Subcutaneous adipose tissue (tissue), 4 donors: ENCODE results near the gene C11orf98. TPM values are rescaled to one million over a fixed set of nuclear protein-coding genes. Genes with fewer than 3 reads are reported as not detected.

Experiments used
- small RNA-seq: library from RNA; depleted of rRNA; stranded (forward); fragments of <200 nt; gene quantifications from one replicate; pipeline ENCODE3, GENCODE V24; 2016
- total RNA-seq, 4 donors: library from RNA; depleted of rRNA; stranded (reverse); fragments of >200 nt; gene quantifications; one replicate each; pipeline ENCODE4 v1.1.0, GENCODE V29; 2016
- TF ChIP-seq, protein P1 (sequence below): fragments of 450-650 bp; IDR thresholded peaks from one replicate; pipeline ENCODE4 v1.5.1; 2016; ENCODE audit warnings: low read depth, mild to moderate bottlenecking, control low read depth, antibody characterized with exemption, moderate library complexity

C11orf98 gene
- total RNA-seq, 4 donors from 2014 or later, result 13.7 to 47.1 (median 35.9) TPM

- TF ChIP-seq, protein P1, sequence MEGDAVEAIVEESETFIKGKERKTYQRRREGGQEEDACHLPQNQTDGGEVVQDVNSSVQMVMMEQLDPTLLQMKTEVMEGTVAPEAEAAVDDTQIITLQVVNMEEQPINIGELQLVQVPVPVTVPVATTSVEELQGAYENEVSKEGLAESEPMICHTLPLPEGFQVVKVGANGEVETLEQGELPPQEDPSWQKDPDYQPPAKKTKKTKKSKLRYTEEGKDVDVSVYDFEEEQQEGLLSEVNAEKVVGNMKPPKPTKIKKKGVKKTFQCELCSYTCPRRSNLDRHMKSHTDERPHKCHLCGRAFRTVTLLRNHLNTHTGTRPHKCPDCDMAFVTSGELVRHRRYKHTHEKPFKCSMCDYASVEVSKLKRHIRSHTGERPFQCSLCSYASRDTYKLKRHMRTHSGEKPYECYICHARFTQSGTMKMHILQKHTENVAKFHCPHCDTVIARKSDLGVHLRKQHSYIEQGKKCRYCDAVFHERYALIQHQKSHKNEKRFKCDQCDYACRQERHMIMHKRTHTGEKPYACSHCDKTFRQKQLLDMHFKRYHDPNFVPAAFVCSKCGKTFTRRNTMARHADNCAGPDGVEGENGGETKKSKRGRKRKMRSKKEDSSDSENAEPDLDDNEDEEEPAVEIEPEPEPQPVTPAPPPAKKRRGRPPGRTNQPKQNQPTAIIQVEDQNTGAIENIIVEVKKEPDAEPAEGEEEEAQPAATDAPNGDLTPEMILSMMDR, result no peak
These were observed 43.2 kb downstream of the C11orf98 start, which contains the start of gene B3GAT3 for GRCh38 chr11:62621567-62622470. B3GAT3 (minus strand) TSS chr11:62621986; CDS start chr11:62621947, 39 bp downstream.

DNA sequence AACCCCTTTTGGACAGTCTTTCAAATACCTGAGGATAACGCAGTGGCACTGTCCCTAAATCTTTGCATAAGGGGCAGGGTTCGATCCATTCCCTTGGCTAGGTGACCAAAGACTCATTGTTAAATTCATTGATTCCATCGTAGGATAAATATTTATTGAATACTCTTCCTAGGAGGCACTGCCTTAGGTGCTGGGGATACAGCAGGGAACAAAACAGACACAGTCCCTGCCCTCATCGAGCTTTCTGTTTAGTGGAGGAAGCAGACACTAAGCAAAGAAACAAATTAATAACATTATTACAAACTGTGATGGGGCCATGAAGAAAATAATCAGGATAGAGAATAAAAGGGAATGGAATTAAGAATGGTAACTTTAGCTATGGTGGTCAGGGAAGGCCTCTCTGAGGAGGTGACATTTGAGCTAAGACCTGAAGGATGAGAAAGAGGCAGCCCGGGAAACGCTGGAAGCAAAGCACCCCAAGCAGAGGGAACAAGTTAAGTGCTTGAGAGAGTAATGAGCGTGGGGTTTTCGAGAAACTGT lies 43.9 kb downstream of the C11orf98 start:
- TF ChIP-seq, protein P1, result no peak

DNA sequence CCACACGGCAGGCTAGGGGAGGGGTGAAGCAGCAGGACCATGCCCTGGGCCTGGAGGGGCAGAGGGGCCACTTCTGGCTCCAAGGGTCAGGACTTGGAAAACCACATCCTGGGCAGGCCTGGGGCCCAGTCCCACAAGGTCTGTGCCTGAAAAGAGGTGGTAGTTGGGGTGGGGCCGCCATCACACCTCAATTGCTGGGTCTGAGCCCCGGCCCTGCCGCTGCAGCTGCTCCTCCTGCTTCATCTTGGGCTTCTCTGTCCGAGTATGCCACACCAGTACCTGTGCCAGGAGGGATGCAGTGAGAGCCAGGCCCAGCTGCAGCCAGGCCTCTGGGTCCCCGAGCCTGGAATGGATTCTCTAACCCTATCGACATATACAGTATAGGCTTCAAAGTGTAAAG lies 49.5 kb downstream of the C11orf98 start:
- TF ChIP-seq, protein P1, result no peak

DNA sequence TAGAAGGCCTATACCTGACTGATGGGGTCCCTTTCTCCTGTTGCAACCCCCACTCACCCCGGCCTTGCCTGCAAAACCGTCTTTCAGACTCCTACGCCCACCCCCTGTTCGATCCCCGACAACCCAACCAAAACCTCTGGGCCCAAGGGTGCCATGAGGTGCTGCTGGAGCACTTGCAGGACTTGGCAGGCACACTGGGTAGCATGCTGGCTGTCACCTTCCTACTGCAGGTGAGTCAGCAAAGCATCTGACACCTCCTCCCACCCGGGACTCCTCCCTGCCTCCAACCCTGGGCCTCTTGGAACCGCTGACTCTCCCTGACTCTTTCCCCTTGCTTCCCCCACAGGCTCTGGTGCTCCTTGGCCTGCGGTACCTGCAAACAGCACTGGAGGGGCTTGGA lies 50.7 kb downstream of the C11orf98 start:
- TF ChIP-seq, protein P1, result no peak

DNA sequence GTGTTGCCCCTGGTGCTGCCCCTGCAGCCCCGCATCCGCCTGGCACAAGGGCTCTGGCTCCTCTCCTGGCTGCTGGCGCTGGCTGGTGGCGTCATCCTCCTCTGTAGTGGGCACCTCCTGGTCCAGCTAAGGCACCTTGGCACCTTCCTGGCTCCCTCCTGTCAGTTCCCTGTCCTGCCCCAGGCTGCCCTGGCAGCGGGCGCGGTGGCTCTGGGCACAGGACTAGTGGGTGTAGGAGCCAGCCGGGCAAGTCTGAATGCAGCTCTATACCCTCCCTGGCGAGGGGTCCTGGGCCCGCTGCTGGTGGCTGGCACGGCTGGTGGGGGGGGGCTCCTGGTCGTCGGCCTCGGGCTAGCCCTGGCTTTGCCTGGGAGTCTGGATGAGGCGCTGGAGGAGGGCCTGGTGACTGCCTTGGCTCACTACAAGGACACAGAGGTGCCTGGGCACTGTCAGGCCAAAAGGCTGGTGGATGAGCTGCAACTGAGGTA lies 51.7 kb downstream of the C11orf98 start:
- TF ChIP-seq, protein P1, result no peak

Small RNA genes lying within 50 kb of the gene (small RNA-seq; reads per million reads assigned to genes)
- not detected for gene SNORA57

Other genes with a start within 250 kb of the C11orf98 start
- not detected for gene SCGB1A1, start 246.2 kb downstream of the C11orf98 start, total RNA-seq
- 1,000 to 10,000 TPM; 1,199 to 1,973 (median 1,368) TPM for gene AHNAK, start 118.4 kb downstream of the C11orf98 start, total RNA-seq
- 1,000 to 10,000 TPM in 3 of 4 donors, 100 to 1,000 TPM in 1; 650 to 1,310 (median 1,178) TPM for gene EEF1G, start 91.3 kb downstream of the C11orf98 start, total RNA-seq
- gene TUT1, start 73.7 kb downstream of the C11orf98 start, total RNA-seq, result 10 to 100 TPM in 1 of 4 donors, 1 to 10 TPM in 3; 3.4 to 13.4 (median 7.9) TPM
- gene MTA2, start 63.3 kb downstream of the C11orf98 start, total RNA-seq, result 10 to 100 TPM; 50.9 to 87.4 (median 61.6) TPM
- 100 to 1,000 TPM in 1 of 4 donors, 10 to 100 TPM in 3; 22.2 to 130 (median 39.7) TPM for gene EML3, start 52.4 kb downstream of the C11orf98 start, total RNA-seq
- 10 to 100 TPM in 1 of 4 donors, 1 to 10 TPM in 3; 1.1 to 11.2 (median 5.5) TPM for gene ROM1, start 52.0 kb downstream of the C11orf98 start, total RNA-seq
- gene B3GAT3, start 43.2 kb downstream of the C11orf98 start, total RNA-seq, result 10 to 100 TPM; 13.5 to 29.5 (median 24.2) TPM
- 100 to 1,000 TPM in 2 of 4 donors, 10 to 100 TPM in 2; 79.4 to 118 (median 104) TPM for gene GANAB, start 18.6 kb downstream of the C11orf98 start, total RNA-seq
- gene INTS5, start 11.9 kb downstream of the C11orf98 start, total RNA-seq, result 10 to 100 TPM in 3 of 4 donors, 1 to 10 TPM in 1; 7.7 to 14.3 (median 11.3) TPM
- gene CSKMT, start 102 bp upstream of the C11orf98 start, total RNA-seq, result 1 to 10 TPM; 2.4 to 9.6 (median 7.7) TPM
- 10 to 100 TPM in 1 of 4 donors, 1 to 10 TPM in 3; 4.2 to 10.9 (median 8.7) TPM for gene UQCC3, start 6.5 kb upstream of the C11orf98 start, total RNA-seq
- gene LBHD1, start 7.1 kb upstream of the C11orf98 start, total RNA-seq, result 10 to 100 TPM in 1 of 4 donors, 1 to 10 TPM in 3; 3.8 to 10.6 (median 5.5) TPM
- 100 to 1,000 TPM; 113 to 235 (median 142) TPM for gene UBXN1, start 13.9 kb upstream of the C11orf98 start, total RNA-seq
- gene LRRN4CL, start 24.3 kb upstream of the C11orf98 start, total RNA-seq, result 10 to 100 TPM; 17.3 to 42.2 (median 32.3) TPM
- 100 to 1,000 TPM in 1 of 4 donors, 10 to 100 TPM in 3; 44.5 to 106 (median 48.4) TPM for gene BSCL2, start 42.2 kb upstream of the C11orf98 start, total RNA-seq
- gene GNG3, start 42.5 kb upstream of the C11orf98 start, total RNA-seq, result under 1 TPM in 1 of 4 donors, not detected in 3; 0.88 TPM
- 10 to 100 TPM; 21.2 to 35.2 (median 29.3) TPM for gene HNRNPUL2, start 62.2 kb upstream of the C11orf98 start, total RNA-seq
- gene TTC9C, start 63.3 kb upstream of the C11orf98 start, total RNA-seq, result 10 to 100 TPM; 17.5 to 57.4 (median 20.3) TPM
- 1 to 10 TPM; 3.9 to 7.7 (median 6.9) TPM for gene ZBTB3, start 89.0 kb upstream of the C11orf98 start, total RNA-seq
- gene POLR2G, start 96.4 kb upstream of the C11orf98 start, total RNA-seq, result 10 to 100 TPM; 46.9 to 75.8 (median 65.3) TPM
- 10 to 100 TPM; 12.1 to 25.8 (median 15.6) TPM for gene TAF6L, start 106.2 kb upstream of the C11orf98 start, total RNA-seq
- 10 to 100 TPM; 37.7 to 74.0 (median 49.6) TPM for gene TMEM179B, start 122.2 kb upstream of the C11orf98 start, total RNA-seq
- gene TMEM223, start 126.8 kb upstream of the C11orf98 start, total RNA-seq, result 10 to 100 TPM; 14.5 to 22.6 (median 19.3) TPM
- 10 to 100 TPM; 51.2 to 68.8 (median 55.1) TPM for gene NXF1, start 140.2 kb upstream of the C11orf98 start, total RNA-seq
- 10 to 100 TPM; 21.2 to 38.8 (median 29.9) TPM for gene STX5, start 166.8 kb upstream of the C11orf98 start, total RNA-seq
- not detected for gene TEX54, start 167.6 kb upstream of the C11orf98 start, total RNA-seq
- 10 to 100 TPM; 23.8 to 41.6 (median 34.5) TPM for gene WDR74, start 174.4 kb upstream of the C11orf98 start, total RNA-seq
- 100 to 1,000 TPM; 104 to 163 (median 125) TPM for gene SLC3A2, start 215.7 kb upstream of the C11orf98 start, total RNA-seq